ENCODE results near the gene SPEF1.

SPEF1 gene

GRCh38 chr20:3818155-3819151 is 37.2 kb upstream of the SPEF1 start:
- peaks cover 4% of the 10 kb centered on the region for H3K4me1 ChIP-seq (ENCODE audit: control insufficient read depth, insufficient read depth, low read length, poor library complexity, severe bottlenecking)
- no peaks in the 10 kb centered on the region for H3K9me3 ChIP-seq (ENCODE audit: control insufficient read depth, low read length)
- 98 to 100% methylated on average over 3 to 5 of the region's 8 CpGs for WGBS, 2 experiments (ENCODE audit: insufficient coverage in 2 of 2)
- H3K36me3 ChIP-seq (ENCODE audit: control insufficient read depth, insufficient read depth, low read length), result peaks cover 7% of the 10 kb centered on the region
- no peak overlapping the region for H3K27ac ChIP-seq (ENCODE audit: low read depth, low read length, severe bottlenecking)
- no peak overlapping the region for H3K4me3 ChIP-seq (ENCODE audit: extremely low read depth, insufficient read depth, low read length, poor library complexity, severe bottlenecking)

GRCh38 chr20:3815703-3816315 is 34.6 kb upstream of the SPEF1 start:
- 71 to 74% methylated on average over 7 of the region's 9 CpGs for WGBS, 2 experiments (ENCODE audit: insufficient coverage in 2 of 2)

DNA sequence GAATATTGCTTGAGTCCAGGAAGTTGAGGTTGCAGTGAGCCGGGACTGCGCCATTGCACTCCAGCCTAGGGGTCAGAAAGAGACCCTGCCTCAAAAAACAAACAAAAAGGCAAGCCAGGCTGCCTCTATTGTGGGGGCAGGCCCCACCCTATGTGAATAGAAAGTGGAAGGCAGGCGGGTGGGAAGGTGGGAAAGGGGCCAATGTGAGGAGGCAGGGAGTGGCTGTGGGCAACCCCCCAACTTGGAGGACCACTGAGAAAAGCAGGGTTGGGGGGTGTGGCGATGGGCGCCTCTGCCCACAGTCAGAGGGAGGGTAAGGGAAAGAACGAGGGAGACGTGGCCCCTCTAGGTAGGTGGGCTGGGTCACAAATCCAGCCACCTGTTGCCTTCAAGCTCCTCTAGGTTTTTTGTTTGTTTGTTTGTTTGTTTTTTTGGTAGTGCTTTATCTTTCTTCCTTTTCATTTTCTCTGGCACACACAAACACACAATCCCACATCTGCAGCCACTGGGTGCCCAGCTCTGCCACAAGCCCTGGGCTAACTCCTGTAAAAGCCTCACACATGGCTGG is 33.8 kb upstream of the SPEF1 start:
- H3K9me3 ChIP-seq (ENCODE audit: control insufficient read depth, low read length), result no peaks in the 10 kb centered on the region
- H3K27ac ChIP-seq (ENCODE audit: low read depth, low read length, severe bottlenecking), result no peak overlapping the region
- H3K36me3 ChIP-seq (ENCODE audit: control insufficient read depth, insufficient read depth, low read length), result no peaks in the 10 kb centered on the region
- H3K4me1 ChIP-seq (ENCODE audit: control insufficient read depth, insufficient read depth, low read length, poor library complexity, severe bottlenecking), result peaks cover 8% of the 10 kb centered on the region
- H3K4me3 ChIP-seq (ENCODE audit: extremely low read depth, insufficient read depth, low read length, poor library complexity, severe bottlenecking), result no peak overlapping the region
- WGBS, 2 experiments (ENCODE audit: insufficient coverage in 2 of 2), result 90 to 93% methylated on average over 3 to 5 of the region's 7 CpGs

More at GRCh38 chr20:3815703-3816315, 34.6 kb upstream of the SPEF1 start:
- peaks cover 8% of the 10 kb centered on the region for H3K4me1 ChIP-seq (ENCODE audit: control insufficient read depth, insufficient read depth, low read length, poor library complexity, severe bottlenecking)
- H3K4me3 ChIP-seq (ENCODE audit: extremely low read depth, insufficient read depth, low read length, poor library complexity, severe bottlenecking), result no peak overlapping the region
- no peaks in the 10 kb centered on the region for H3K36me3 ChIP-seq (ENCODE audit: control insufficient read depth, insufficient read depth, low read length)
- no peak overlapping the region for H3K27ac ChIP-seq (ENCODE audit: low read depth, low read length, severe bottlenecking)
- H3K9me3 ChIP-seq (ENCODE audit: control insufficient read depth, low read length), result no peaks in the 10 kb centered on the region

- 74 to 98% methylated on average over 6 of the region's 12 CpGs for WGBS, 2 experiments (ENCODE audit: insufficient coverage in 2 of 2)
- Histone ChIP-seq H3K9me3 (ENCODE audit: control insufficient read depth, low read length) (no peaks in the 10 kb centered on the region), H3K4me1 (ENCODE audit: control insufficient read depth, insufficient read depth, low read length, poor library complexity, severe bottlenecking) (peaks cover 8% of the 10 kb centered on the region), H3K27ac (ENCODE audit: low read depth, low read length, severe bottlenecking) (no peak overlapping the region), H3K4me3 (ENCODE audit: extremely low read depth, insufficient read depth, low read length, poor library complexity, severe bottlenecking) (no peak overlapping the region), H3K36me3 (ENCODE audit: control insufficient read depth, insufficient read depth, low read length) (no peaks in the 10 kb centered on the region)
Observed at GRCh38 chr20:3813848-3814581, 32.8 kb upstream of the SPEF1 start.

- Histone ChIP-seq H3K4me3 (ENCODE audit: extremely low read depth, insufficient read depth, low read length, poor library complexity, severe bottlenecking) (no peak overlapping the region), H3K36me3 (ENCODE audit: control insufficient read depth, insufficient read depth, low read length) (no peaks in the 10 kb centered on the region), H3K27ac (ENCODE audit: low read depth, low read length, severe bottlenecking) (no peak overlapping the region), H3K4me1 (ENCODE audit: control insufficient read depth, insufficient read depth, low read length, poor library complexity, severe bottlenecking) (peaks cover 10% of the 10 kb centered on the region), H3K9me3 (ENCODE audit: control insufficient read depth, low read length) (no peaks in the 10 kb centered on the region)
- WGBS, 2 experiments (ENCODE audit: insufficient coverage in 2 of 2), result 88 to 94% methylated on average over 4 to 8 of the region's 8 CpGs
Observed at GRCh38 chr20:3812975-3813847, 32.0 kb upstream of the SPEF1 start.

GRCh38 chr20:3812259-3812681 is 31.0 kb upstream of the SPEF1 start:
- H3K4me3 ChIP-seq (ENCODE audit: extremely low read depth, insufficient read depth, low read length, poor library complexity, severe bottlenecking), result no peak overlapping the region
- H3K27ac ChIP-seq (ENCODE audit: low read depth, low read length, severe bottlenecking), result no peak overlapping the region
- H3K36me3 ChIP-seq (ENCODE audit: control insufficient read depth, insufficient read depth, low read length), result peaks cover under 1% of the 10 kb centered on the region
- H3K9me3 ChIP-seq (ENCODE audit: control insufficient read depth, low read length), result no peaks in the 10 kb centered on the region
- WGBS, 2 experiments (ENCODE audit: insufficient coverage in 2 of 2), result 95 to 96% methylated on average over 5 of the region's 9 CpGs
- peaks cover 20% of the 10 kb centered on the region for H3K4me1 ChIP-seq (ENCODE audit: control insufficient read depth, insufficient read depth, low read length, poor library complexity, severe bottlenecking)

- H3K4me1 ChIP-seq (ENCODE audit: control insufficient read depth, insufficient read depth, low read length, poor library complexity, severe bottlenecking), result peaks cover 20% of the 10 kb centered on the region
- WGBS, 2 experiments (ENCODE audit: insufficient coverage in 2 of 2), result 76 to 90% methylated on average over 12 to 17 of the region's 20 CpGs
- H3K9me3 ChIP-seq (ENCODE audit: control insufficient read depth, low read length), result no peaks in the 10 kb centered on the region
- no peak overlapping the region for H3K4me3 ChIP-seq (ENCODE audit: extremely low read depth, insufficient read depth, low read length, poor library complexity, severe bottlenecking)
- peaks cover 7% of the 10 kb centered on the region for H3K36me3 ChIP-seq (ENCODE audit: control insufficient read depth, insufficient read depth, low read length)
- peak overlapping the region; percentile 45 for H3K27ac ChIP-seq (ENCODE audit: low read depth, low read length, severe bottlenecking)
Observed at GRCh38 chr20:3811467-3812258, 30.4 kb upstream of the SPEF1 start.

DNA sequence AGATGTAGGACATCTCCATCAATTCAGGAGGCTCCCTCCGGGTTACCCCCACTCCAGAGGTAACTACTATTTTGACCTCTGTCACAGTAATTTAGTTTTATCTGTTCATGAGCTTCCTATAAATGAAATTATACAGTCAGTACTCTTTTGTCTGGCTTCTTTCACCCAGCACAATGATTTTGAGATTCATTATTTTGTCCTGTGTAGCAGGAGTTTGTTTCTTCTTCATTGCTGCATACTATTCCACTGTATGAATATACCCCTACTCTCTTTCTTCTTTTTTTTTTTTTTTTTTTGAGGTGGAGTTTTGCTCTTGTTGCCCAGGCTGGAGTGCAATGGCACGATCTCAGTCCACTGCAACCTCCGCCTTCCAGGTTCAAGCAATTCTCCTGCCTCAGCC is 27.3 kb upstream of the SPEF1 start:
- Histone ChIP-seq H3K27ac (ENCODE audit: low read depth, low read length, severe bottlenecking) (peak overlapping the region; percentile 64), H3K36me3 (ENCODE audit: control insufficient read depth, insufficient read depth, low read length) (peaks cover 26% of the 10 kb centered on the region), H3K9me3 (ENCODE audit: control insufficient read depth, low read length) (no peaks in the 10 kb centered on the region), H3K4me3 (ENCODE audit: extremely low read depth, insufficient read depth, low read length, poor library complexity, severe bottlenecking) (no peak overlapping the region), H3K4me1 (ENCODE audit: control insufficient read depth, insufficient read depth, low read length, poor library complexity, severe bottlenecking) (peaks cover 36% of the 10 kb centered on the region)
- no CpG with 5 or more reads among the region's 3 CpGs for WGBS, 2 experiments (ENCODE audit: insufficient coverage in 2 of 2)

- H3K4me3 ChIP-seq (ENCODE audit: extremely low read depth, insufficient read depth, low read length, poor library complexity, severe bottlenecking), result no peak overlapping the region
- 90 to 92% methylated on average over 5 to 10 of the region's 11 CpGs for WGBS, 2 experiments (ENCODE audit: insufficient coverage in 2 of 2)
- H3K36me3 ChIP-seq (ENCODE audit: control insufficient read depth, insufficient read depth, low read length), result peaks cover 60% of the 10 kb centered on the region
- H3K9me3 ChIP-seq (ENCODE audit: control insufficient read depth, low read length), result no peaks in the 10 kb centered on the region
- H3K27ac ChIP-seq (ENCODE audit: low read depth, low read length, severe bottlenecking), result no peak overlapping the region
- peaks cover 34% of the 10 kb centered on the region for H3K4me1 ChIP-seq (ENCODE audit: control insufficient read depth, insufficient read depth, low read length, poor library complexity, severe bottlenecking)
Observed at GRCh38 chr20:3804781-3805180, 23.5 kb upstream of the SPEF1 start.

Measured in mesodermal cell (in vitro differentiated cells).